ENCODE measurements around the gene TUBB.

TUBB gene

DNA sequence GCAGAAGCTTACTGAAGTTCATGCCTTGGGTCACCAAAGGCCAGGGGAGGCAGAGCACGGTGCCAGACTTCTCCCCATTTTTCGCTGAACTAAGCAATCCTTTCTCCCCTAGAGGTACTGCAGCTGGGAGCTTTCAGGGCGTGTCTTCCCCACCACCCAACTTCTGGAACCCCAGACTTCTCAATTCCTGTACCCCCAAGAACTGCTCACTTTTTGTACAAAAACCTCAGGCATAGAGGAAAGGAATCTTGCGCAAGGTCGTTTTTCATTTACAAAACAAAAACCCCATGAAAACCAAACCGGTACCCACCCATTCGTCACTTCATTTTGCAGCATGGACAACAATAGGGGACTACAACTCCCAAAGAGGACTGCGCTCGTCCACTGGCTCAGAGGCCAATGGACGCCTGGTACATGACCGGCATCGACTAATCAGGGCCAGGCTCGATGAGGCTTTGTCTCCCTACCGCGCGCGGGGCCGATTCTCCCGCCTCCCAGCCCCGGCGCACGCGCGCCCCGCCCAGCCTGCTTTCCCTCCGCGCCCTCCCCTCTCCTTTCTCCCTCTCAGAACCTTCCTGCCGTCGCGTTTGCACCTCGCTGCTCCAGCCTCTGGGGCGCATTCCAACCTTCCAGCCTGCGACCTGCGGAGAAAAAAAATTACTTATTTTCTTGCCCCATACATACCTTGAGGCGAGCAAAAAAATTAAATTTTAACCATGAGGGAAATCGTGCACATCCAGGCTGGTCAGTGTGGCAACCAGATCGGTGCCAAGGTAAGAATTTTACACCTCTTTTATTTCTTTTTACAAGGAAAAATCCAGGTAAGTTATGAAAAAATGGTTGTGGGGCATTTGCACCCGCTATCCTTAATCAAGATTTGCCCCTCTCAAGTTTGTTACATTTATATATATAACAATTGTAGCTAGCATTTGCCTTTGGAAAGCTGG, at the start of gene TUBB:
TSS of gene TUBB (plus strand) at position 562 of the 947 bp plus-strand sequence. CDS start at position 717, 155 bp downstream.
- DNase-seq (ENCODE audit: low read depth in 2 of 2): peak; percentile 87 to 88

GRCh38 chr6:30670760-30671527, 49.2 kb upstream of the TUBB start:
- DNase-seq (ENCODE audit: low read depth in 2 of 2): no peak

DNA sequence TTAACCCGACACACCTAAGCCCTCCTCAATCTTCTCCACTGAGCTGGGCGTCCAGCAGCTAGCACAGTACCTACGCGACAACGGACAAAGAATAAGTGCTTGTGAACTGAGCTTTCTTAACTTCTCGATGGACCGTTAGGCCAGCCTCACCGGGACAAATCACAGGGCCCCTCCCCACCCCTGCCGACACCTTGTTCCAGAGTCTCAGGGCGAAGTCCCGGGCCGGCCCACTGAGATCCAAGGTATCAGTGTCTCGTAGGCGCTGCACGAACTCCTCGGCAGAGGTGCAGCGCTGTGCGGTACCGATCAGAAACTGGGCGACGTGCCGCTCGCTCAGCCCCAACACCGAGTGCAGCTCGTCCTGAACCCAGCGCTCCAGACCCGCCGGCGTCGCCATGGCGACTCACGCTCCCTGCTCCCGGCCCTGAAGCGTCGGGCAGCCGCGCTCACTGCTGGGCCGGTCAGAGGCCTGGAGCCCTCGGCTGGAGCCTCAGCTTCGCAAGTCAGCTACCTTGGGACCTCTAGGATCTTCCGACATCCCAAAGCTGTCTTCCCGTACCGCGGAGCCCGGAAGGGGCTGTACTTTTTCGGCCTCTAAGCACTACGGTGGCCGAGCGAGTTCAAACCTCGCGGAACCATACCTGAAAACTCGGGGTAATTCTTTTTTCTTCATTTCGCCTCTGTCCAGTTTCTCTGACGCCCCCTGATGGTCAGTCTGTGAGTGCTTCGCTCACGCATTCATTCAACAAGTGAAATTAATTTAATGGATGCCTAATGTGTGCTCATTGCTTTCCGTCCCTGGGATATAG, 47.5 kb upstream of the TUBB start, which contains the start of gene DHX16:
TSS of gene DHX16 (minus strand) at position 562 of the 809 bp plus-strand sequence. CDS start at position 397, 165 bp downstream.
- DNase-seq (ENCODE audit: low read depth in 2 of 2): peak; percentile 73 to 79

- no peak for DNase-seq (ENCODE audit: low read depth in 2 of 2)
Measured at GRCh38 chr6:30676660-30677285, 43.4 kb upstream of the TUBB start.

- peak; percentile 87 to 92 for DNase-seq (ENCODE audit: low read depth in 2 of 2)
Measured at GRCh38 chr6:30678964-30679726, 41.0 kb upstream of the TUBB start.

DNA sequence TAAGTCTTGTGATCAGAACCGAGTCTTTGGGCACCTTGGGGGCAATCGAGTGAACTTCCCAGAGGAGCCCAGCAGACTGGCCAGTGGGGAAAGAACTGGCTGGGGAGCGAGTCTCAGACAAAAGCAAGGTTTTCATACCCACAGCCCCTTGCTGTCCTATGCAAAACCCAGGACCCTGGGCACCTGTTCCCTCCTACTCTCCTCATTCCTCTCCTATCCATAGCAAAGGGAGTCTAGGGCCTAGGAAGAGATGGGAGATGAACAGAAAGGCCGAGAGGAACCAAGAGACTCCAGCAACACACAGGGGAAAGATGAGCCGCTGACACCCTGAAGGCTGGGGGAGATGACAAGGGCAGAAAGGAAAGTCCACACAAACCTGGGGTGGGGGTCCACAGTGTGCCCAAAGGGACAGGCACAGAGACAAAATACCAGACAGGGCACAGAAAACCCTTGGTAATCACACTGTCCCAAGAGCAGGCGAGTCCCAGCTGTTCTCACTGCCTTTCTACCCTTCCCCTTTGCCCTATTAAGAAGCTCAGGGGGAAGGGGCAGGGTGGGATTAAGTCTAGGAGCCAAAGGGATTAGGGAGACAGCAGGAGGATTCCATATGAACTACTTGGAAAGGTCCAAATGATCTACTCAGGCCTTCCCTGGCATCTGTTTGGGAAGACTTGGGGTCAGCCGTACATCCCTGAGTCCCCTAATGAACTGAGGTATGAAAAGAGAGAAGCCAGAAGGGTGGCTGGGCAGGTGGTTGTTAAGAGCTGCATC, 40.2 kb upstream of the TUBB start:
- no peak for DNase-seq (ENCODE audit: low read depth in 2 of 2)

GRCh38 chr6:30681766-30682142, 38.4 kb upstream of the TUBB start:
- DNase-seq (ENCODE audit: low read depth in 2 of 2): no peak

GRCh38 chr6:30682143-30683117, 37.7 kb upstream of the TUBB start:
- peak; percentile 57 to 65 for DNase-seq (ENCODE audit: low read depth in 2 of 2)

GRCh38 chr6:30683183-30683979, 36.8 kb upstream of the TUBB start:
- DNase-seq (ENCODE audit: low read depth in 2 of 2): no peak

GRCh38 chr6:30683980-30684338, 36.2 kb upstream of the TUBB start:
- DNase-seq (ENCODE audit: low read depth in 2 of 2): no peak

DNA sequence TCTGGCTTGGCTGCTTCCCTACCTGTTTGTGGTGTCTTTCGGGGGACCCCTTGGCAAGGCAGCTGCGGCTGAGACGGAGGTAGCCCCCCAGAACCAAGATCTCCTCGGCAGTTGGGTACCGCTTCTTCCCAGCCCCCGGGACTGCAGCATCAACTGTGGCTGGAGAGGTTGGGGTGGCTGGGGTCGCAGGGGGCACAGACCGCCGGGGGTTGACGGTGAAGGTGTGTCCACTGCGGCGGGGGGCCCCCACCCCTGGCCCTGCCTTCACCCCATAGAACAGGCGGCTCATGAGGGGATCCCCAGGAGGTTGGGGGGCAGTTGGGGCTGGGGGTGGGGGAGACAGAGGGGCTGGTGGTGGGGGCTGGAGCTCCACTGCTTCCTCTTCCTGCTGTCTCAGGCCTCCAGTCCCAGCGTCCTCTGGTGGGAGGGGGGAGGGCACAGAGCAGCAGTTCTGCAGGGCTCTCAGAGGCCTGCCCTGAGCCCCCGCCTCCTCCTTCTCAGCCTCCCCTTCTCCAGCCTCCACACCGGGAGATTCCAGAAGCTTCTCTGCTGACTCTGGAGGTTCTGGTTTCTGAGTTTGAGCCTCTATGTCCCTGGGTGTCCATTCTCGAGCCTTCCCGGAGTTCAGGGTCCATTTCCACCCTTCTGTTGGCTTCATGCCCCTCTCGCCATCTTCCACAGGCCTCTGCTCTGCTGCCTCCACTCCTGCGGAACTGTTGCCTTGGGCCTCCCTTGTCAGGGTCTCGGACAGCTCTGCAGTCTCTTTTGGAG, 35.6 kb upstream of the TUBB start:
- DNase-seq (ENCODE audit: low read depth in 2 of 2): no peak

DNA sequence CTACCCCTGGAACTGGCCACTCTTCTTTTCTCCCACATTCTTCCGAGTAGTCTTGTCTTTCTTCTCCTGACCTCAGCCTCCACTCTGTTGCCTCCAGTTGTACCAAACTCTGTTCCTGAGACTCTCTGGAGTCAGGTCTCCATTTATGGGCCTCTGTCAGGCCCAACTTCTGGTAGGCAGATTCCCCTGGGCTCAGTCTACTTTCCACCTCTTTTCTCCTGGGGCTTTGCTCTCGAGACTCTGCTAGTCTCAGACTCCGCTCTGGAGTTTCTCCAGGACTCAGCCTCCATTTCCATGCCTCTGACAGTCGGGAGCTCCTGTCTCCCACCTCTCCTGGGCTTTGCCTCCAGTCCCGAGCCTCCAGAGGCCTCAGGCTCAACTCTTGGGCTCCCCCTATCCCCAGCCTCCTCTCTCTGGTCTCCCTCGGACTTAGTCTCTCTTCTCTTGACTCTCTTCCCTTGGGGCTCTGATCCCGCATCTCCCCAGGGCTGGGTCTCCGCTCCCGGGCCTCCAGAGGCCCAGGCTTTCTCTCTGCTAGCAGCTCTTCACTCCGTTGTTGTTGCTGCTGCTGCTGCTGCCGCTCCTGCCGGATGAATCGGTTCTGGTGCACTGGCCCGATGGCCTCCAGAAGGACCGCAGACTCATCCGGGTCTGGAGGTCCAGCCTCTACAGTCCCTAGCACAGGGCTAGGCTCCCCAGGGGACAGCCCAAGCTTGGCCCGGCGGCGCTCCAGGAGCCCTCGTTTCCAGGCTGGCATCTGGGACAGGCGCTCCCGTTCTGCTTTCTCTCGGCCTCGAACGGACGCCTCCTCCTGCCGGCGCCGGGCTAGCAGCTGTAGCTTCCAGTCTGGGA, 34.8 kb upstream of the TUBB start:
- DNase-seq (ENCODE audit: low read depth in 2 of 2): no peak

- DNase-seq (ENCODE audit: low read depth in 2 of 2): peak; percentile 60 to 79
Measured at GRCh38 chr6:30686009-30686907, 33.9 kb upstream of the TUBB start, which contains the start of gene PPP1R18. PPP1R18 (minus strand) TSS chr6:30686645; CDS start chr6:30686018, 627 bp downstream.

- peak; percentile 31 to 77 for DNase-seq (ENCODE audit: low read depth in 2 of 2)
Measured at GRCh38 chr6:30686908-30687658, 33.1 kb upstream of the TUBB start.

Measured in stimulated activated CD4-positive, alpha-beta T cell treated with anti-CD3 and anti-CD28 coated beads, Interleukin-1b, Interleukin-23, amount 100 ng/mL, for 1 hour (primary cell).